Vagina (tissue), 2 donors: ENCODE measurements around the gene CTSD.

Experiments used
- POLR2A ChIP-seq, 2 donors: fragments of 450-650 bp; IDR thresholded peaks; one replicate each; pipeline ENCODE4 v1.6.1; 2017; ENCODE audit warnings: antibody characterized with exemption in 2 of 2, mild to moderate bottlenecking in 2 of 2, moderate library complexity in 2 of 2
- TF ChIP-seq, protein P1 (sequence below), 3 experiments: fragments of 450-650 bp in 2 of 3; fragments of 200-600 bp in 1 of 3; sonication (generic) in 1 of 3; IDR thresholded peaks; one replicate each; pipeline ENCODE4 v1.5.1; 2017 to 2019; ENCODE audit warnings: antibody characterized with exemption in 3 of 3, mild to moderate bottlenecking in 2 of 3, moderate library complexity in 2 of 3

DNA sequence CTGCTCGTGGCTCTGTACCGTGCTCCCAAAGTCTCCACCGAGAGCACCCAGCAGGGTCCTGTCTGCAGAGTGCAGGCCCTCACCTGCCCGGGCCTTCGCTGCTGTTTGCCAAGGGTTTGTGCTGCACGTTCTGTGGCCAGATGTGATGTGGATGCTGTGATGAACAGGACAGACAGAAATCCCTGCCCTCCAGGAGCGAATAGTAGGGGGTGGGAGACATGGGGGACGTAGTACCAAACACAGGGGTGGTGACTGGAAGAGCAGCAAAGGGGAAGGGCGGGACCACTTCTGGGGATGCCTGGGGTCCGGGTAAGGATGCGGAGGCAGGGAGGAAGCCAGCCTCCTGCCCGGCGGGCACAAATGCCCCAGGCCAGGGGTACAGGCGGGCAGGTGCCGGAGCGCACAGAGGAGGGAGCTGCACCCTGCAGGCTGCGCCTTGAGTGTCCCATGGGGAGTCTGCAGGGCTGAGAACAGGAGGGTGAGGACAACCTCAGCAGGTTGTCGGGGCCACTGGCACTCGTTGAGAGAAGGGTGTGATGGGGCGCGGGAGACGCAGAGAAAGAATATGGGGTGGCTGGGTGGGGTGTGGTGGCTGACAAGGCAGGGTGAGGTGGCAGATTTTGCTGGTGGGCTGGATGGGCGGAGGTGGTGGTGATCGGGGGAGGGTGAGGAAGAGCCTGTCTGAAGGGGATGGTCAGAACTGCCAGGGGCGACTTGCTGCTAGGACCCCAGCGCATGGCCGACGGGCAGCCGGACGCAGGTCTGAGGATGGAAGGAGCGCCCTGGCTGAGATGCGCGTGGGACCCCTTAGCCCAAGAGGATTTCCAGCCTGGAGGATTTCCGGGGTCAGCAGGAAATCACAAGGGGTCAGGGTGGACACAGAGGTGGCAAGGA lies 16.3 kb upstream of the CTSD start:
- TF ChIP-seq, protein P1, sequence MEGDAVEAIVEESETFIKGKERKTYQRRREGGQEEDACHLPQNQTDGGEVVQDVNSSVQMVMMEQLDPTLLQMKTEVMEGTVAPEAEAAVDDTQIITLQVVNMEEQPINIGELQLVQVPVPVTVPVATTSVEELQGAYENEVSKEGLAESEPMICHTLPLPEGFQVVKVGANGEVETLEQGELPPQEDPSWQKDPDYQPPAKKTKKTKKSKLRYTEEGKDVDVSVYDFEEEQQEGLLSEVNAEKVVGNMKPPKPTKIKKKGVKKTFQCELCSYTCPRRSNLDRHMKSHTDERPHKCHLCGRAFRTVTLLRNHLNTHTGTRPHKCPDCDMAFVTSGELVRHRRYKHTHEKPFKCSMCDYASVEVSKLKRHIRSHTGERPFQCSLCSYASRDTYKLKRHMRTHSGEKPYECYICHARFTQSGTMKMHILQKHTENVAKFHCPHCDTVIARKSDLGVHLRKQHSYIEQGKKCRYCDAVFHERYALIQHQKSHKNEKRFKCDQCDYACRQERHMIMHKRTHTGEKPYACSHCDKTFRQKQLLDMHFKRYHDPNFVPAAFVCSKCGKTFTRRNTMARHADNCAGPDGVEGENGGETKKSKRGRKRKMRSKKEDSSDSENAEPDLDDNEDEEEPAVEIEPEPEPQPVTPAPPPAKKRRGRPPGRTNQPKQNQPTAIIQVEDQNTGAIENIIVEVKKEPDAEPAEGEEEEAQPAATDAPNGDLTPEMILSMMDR (IDR thresholded peaks at IDR 0.05): no peak
- TF ChIP-seq POLR2A (IDR thresholded peaks at IDR 0.05): no peak
